Measurements from ENCODE around the gene PAFAH1B1. TPM values are rescaled to one million over a fixed set of nuclear protein-coding genes. Genes with fewer than 3 reads are reported as not detected.

Gene PAFAH1B1
- total and polyA plus RNA-seq, 4 donors = 14.0 to 44.1 (median 29.2) TPM

- TF ChIP-seq YY1 (IDR thresholded peaks at IDR 0.05) = no peak
- no peak for TF ChIP-seq RAD21 (IDR thresholded peaks at IDR 0.05)
- no peak for TF ChIP-seq HNF4G (IDR thresholded peaks at IDR 0.05)
- no peak for TF ChIP-seq EGR1 (IDR thresholded peaks at IDR 0.05; ENCODE audit: low read depth in 2 of 2)
- TF ChIP-seq NR2F2 (IDR thresholded peaks at IDR 0.05) = no peak
- TF ChIP-seq HNF4A (conservative IDR thresholded peaks at IDR 0.05) = no peak
- TF ChIP-seq ATF3 (IDR thresholded peaks at IDR 0.05) = no peak
- TF ChIP-seq SP1 (IDR thresholded peaks at IDR 0.05) = no peak
- TF ChIP-seq FOXA2 (IDR thresholded peaks at IDR 0.05) = no peak
- TF ChIP-seq JUND (IDR thresholded peaks at IDR 0.05) = no peak
- no peak for TF ChIP-seq RXRA (IDR thresholded peaks at IDR 0.05)
- TF ChIP-seq TAF1 (conservative IDR thresholded peaks at IDR 0.05) = no peak
- TF ChIP-seq GABPA (IDR thresholded peaks at IDR 0.05 in 1 of 2, conservative IDR thresholded peaks at IDR 0.05 in 1 of 2) = no peak
- no peak for TF ChIP-seq MAX (IDR thresholded peaks at IDR 0.05)
- TF ChIP-seq FOXA1 (IDR thresholded peaks at IDR 0.05) = no peak
- TF ChIP-seq, protein P1, sequence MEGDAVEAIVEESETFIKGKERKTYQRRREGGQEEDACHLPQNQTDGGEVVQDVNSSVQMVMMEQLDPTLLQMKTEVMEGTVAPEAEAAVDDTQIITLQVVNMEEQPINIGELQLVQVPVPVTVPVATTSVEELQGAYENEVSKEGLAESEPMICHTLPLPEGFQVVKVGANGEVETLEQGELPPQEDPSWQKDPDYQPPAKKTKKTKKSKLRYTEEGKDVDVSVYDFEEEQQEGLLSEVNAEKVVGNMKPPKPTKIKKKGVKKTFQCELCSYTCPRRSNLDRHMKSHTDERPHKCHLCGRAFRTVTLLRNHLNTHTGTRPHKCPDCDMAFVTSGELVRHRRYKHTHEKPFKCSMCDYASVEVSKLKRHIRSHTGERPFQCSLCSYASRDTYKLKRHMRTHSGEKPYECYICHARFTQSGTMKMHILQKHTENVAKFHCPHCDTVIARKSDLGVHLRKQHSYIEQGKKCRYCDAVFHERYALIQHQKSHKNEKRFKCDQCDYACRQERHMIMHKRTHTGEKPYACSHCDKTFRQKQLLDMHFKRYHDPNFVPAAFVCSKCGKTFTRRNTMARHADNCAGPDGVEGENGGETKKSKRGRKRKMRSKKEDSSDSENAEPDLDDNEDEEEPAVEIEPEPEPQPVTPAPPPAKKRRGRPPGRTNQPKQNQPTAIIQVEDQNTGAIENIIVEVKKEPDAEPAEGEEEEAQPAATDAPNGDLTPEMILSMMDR (IDR thresholded peaks at IDR 0.05; ENCODE audit: low read depth, low read length, missing input control) = no peak
- no peak for TF ChIP-seq ZBTB33 (IDR thresholded peaks at IDR 0.05)
- TF ChIP-seq REST (IDR thresholded peaks at IDR 0.05) = no peak
- H3K36me3 ChIP-seq (ENCODE audit: control insufficient read depth in 4 of 4, insufficient read depth in 3 of 4, low read depth in 1 of 4, low read length in 3 of 4) = no peaks in the 10 kb centered on the region
- no peak for DNase-seq (ENCODE audit: low spot score)
- H3K27me3 ChIP-seq (ENCODE audit: control insufficient read depth in 4 of 4, insufficient read depth in 4 of 4, low read length in 3 of 4) = no peaks in the 10 kb centered on the region
- no peaks in the 10 kb centered on the region for H3K4me1 ChIP-seq (ENCODE audit: control insufficient read depth in 4 of 4, insufficient read depth in 4 of 4, low read length in 3 of 4)
- no peak overlapping the region for H3K4me3 ChIP-seq (ENCODE audit: low read depth in 1 of 3, low read length in 3 of 3)
- no peak overlapping the region for H3K27ac ChIP-seq (ENCODE audit: low read depth in 1 of 2, low read length in 2 of 2)
- H3K9ac ChIP-seq (ENCODE audit: low read depth in 1 of 2, low read length in 2 of 2) = no peak overlapping the region
- H3K9me3 ChIP-seq (ENCODE audit: control insufficient read depth in 4 of 4, low read length in 3 of 4) = no peaks in the 10 kb centered on the region
- 52% methylated on average over 9 of the region's 9 CpGs for WGBS
These were observed 41.5 kb upstream of the PAFAH1B1 start for GRCh38 chr17:2551928-2552327.
